WTC11 (cell line): Measurements from ENCODE around the gene SPRED2. TPM values are rescaled to one million over a fixed set of nuclear protein-coding genes. Genes with fewer than 3 reads are reported as not detected.

ENCODE experiments used
- ATAC-seq: fragments of 200-7000 bp; cut with Tn5 transposase; 2 replicates; pipeline ENCODE4 v1.10.0; 2021; ENCODE audit warnings: mild to moderate bottlenecking, moderate library complexity
- CTCF ChIA-PET: fragments of 300-600 bp; sonication (Branson Sonifier 250); formaldehyde crosslinking; loops from one replicate; lab custom pipeline; 2021; ENCODE audit warnings: antibody characterized with exemption; lab: Charles Lee
- POLR2A ChIA-PET: fragments of 350-600 bp; sonication (Branson Sonifier 250); formaldehyde crosslinking; loops from one replicate; lab custom pipeline; 2021; ENCODE audit warnings: antibody characterized with exemption; lab: Charles Lee
- DNase-seq: peaks from one replicate; pipeline ENCODE4 v3.0.0; 2021; ENCODE audit warnings: low spot score
- H3K27ac Mint-ChIP-seq: 2 replicates; pipeline ENCODE4 v1.8.0; 2021; ENCODE audit warnings: mixed read lengths
- H3K27me3 Mint-ChIP-seq: 2 replicates; pipeline ENCODE4 v1.8.0; 2021; ENCODE audit warnings: low read depth, mild to moderate bottlenecking, moderate library complexity, mixed read lengths
- H3K36me3 Mint-ChIP-seq: 2 replicates; pipeline ENCODE4 v1.8.0; 2021; ENCODE audit warnings: mixed read lengths
- H3K4me1 Mint-ChIP-seq: 2 replicates; pipeline ENCODE4 v1.8.0; 2022; ENCODE audit warnings: mixed read lengths
- H3K4me3 Mint-ChIP-seq: 2 replicates; pipeline ENCODE4 v1.8.0; 2021; ENCODE audit warnings: mild to moderate bottlenecking, moderate library complexity, mixed read lengths
- H3K9me3 Mint-ChIP-seq: 2 replicates; pipeline ENCODE4 v1.8.0; 2021; ENCODE audit warnings: mixed read lengths
- ATF1 ChIP-seq: sonication (generic); formaldehyde crosslinking; IDR thresholded peaks from 2 replicates; pipeline ENCODE4 v1.8.1; 2023; ENCODE audit warnings: mild to moderate bottlenecking, moderate library complexity, missing genetic modification reagents
- ELF4 ChIP-seq: sonication (generic); formaldehyde crosslinking; IDR thresholded peaks from 2 replicates; pipeline ENCODE4 v1.8.1; 2022; ENCODE audit warnings: low read depth, mild to moderate bottlenecking, moderate library complexity, missing genetic modification reagents
- FOXP1 ChIP-seq: sonication (generic); formaldehyde crosslinking; IDR thresholded peaks from 2 replicates; pipeline ENCODE4 v1.8.0; 2022; ENCODE audit warnings: missing genetic modification reagents, mild to moderate bottlenecking, moderate library complexity, borderline replicate concordance
- GABPB1 ChIP-seq: sonication (generic); formaldehyde crosslinking; IDR thresholded peaks from 2 replicates; pipeline ENCODE4 v1.8.1; 2023; ENCODE audit warnings: mild to moderate bottlenecking, missing genetic modification reagents
- MXD4 ChIP-seq: fragments of 250-450 bp; sonication (Bioruptor Pico); IDR thresholded peaks from 2 replicates; pipeline ENCODE4 v1.8.0; 2021; ENCODE audit warnings: mild to moderate bottlenecking, moderate library complexity, borderline replicate concordance
- NFATC4 ChIP-seq: fragments of 250-450 bp; sonication (Bioruptor Pico); IDR thresholded peaks from 2 replicates; pipeline ENCODE4 v1.9.0; 2021; ENCODE audit warnings: mild to moderate bottlenecking
- NR2C2 ChIP-seq: sonication (generic); formaldehyde crosslinking; IDR thresholded peaks from 2 replicates; pipeline ENCODE4 v1.8.0; 2022; ENCODE audit warnings: mild to moderate bottlenecking, missing genetic modification reagents
- NR3C1 ChIP-seq: sonication (generic); formaldehyde crosslinking; conservative IDR thresholded peaks from 2 replicates; pipeline ENCODE4 v1.8.1; 2023; ENCODE audit warnings: low read depth, mild to moderate bottlenecking, missing genetic modification reagents
- TP53 ChIP-seq: sonication (generic); formaldehyde crosslinking; IDR thresholded peaks from 2 replicates; pipeline ENCODE4 v1.8.1; 2023; ENCODE audit warnings: mild to moderate bottlenecking, missing genetic modification reagents
- ZNF263 ChIP-seq: sonication (generic); formaldehyde crosslinking; IDR thresholded peaks from 2 replicates; pipeline ENCODE4 v1.8.1; 2022; ENCODE audit warnings: low read depth, mild to moderate bottlenecking, moderate library complexity, missing genetic modification reagents
- ZNF317 ChIP-seq: sonication (generic); formaldehyde crosslinking; IDR thresholded peaks from 2 replicates; pipeline ENCODE4 v1.8.1; 2023; ENCODE audit warnings: low read depth, mild to moderate bottlenecking, moderate library complexity, missing genetic modification reagents, borderline replicate concordance
- ZNF423 ChIP-seq: fragments of 250-450 bp; sonication (Bioruptor Pico); IDR thresholded peaks from 2 replicates; pipeline ENCODE4 v2.1.2; 2022; ENCODE audit warnings: mild to moderate bottlenecking, moderate library complexity
- ZNF671 ChIP-seq: fragments of 250-450 bp; sonication (Bioruptor Pico); IDR thresholded peaks from 2 replicates; pipeline ENCODE4 v1.8.0; 2021; ENCODE audit warnings: mild to moderate bottlenecking
- total RNA-seq: library from RNA; stranded (reverse); gene quantifications from 3 replicates; pipeline ENCODE4 v1.2.3, GENCODE V29; 2021
- TF ChIP-seq, protein P1 (sequence below): fragments of 250-450 bp; sonication (Bioruptor Pico); IDR thresholded peaks from 2 replicates; pipeline ENCODE4 v1.8.0; 2021; ENCODE audit warnings: mild to moderate bottlenecking
- TF ChIP-seq, protein P2 (sequence below): sonication (generic); formaldehyde crosslinking; IDR thresholded peaks from 2 replicates; pipeline ENCODE4 v1.8.1; 2023; ENCODE audit warnings: mild to moderate bottlenecking, moderate library complexity, missing genetic modification reagents
- TF ChIP-seq, protein P3 (sequence below): sonication (generic); formaldehyde crosslinking; IDR thresholded peaks from 2 replicates; pipeline ENCODE4 v1.8.1; 2023; ENCODE audit warnings: mild to moderate bottlenecking, missing genetic modification reagents
- TF ChIP-seq, protein P4 (sequence below): fragments of 200-600 bp; IDR thresholded peaks from 2 replicates; pipeline ENCODE4 v1.8.0; 2022; ENCODE audit warnings: antibody characterized with exemption
- TF ChIP-seq, protein P5 (sequence below): sonication (generic); formaldehyde crosslinking; IDR thresholded peaks from 2 replicates; pipeline ENCODE4 v1.8.1; 2022; ENCODE audit warnings: mild to moderate bottlenecking, missing genetic modification reagents, moderate library complexity, borderline replicate concordance
- TF ChIP-seq, protein P6 (sequence below): sonication (generic); formaldehyde crosslinking; IDR thresholded peaks from 2 replicates; pipeline ENCODE4 v1.8.0; 2023; ENCODE audit warnings: mild to moderate bottlenecking, missing genetic modification reagents
- TF ChIP-seq, protein P7 (sequence below): sonication (generic); formaldehyde crosslinking; IDR thresholded peaks from 2 replicates; pipeline ENCODE4 v1.8.1; 2022; ENCODE audit warnings: missing genetic modification reagents, borderline replicate concordance

The SPRED2 gene
- total RNA-seq, 1 experiment from 2014 or later: 34.1 TPM

DNA sequence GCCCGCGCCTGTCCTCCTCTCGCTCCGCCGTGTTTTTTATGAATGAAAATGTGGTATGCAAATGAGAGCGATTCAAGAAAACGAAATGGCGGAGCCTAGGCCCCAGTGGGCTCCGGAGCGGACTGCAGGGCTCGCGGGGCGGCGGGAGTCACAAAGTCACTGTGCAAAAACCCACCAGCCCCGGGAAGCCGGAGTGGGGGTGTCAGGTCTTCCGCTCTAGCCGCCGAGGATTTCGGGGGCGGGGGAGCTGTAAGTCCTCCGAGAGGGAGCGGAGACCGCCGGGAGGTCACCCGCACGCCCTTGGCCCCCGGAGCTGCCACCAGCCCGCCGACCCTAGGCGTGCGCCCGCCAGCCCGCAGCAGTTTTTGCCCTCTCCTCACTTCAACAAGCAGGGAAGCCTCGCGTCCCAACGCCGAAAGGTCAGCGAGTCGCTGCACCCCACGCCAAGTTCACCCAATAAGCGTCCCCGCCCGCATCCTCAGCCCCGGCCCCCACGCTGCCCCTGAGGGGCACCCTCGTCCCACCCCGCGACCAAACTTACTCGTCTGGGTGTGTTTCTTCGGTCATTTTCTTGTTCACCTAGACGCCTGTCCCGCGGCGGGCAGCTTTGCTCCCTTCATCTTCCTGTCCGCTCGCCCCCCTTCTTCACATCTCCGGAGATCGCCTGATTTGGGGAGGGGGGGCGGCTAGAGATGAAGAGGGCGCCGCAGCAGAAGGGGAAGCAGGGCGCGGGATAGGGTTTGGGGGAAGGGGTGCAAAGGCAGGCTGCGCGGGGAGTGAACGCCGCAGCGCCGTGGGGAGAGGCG, 775 bp downstream of the SPRED2 start (continued):
- TF ChIP-seq ZNF423 (no peak), MXD4 (no peak)

DNA sequence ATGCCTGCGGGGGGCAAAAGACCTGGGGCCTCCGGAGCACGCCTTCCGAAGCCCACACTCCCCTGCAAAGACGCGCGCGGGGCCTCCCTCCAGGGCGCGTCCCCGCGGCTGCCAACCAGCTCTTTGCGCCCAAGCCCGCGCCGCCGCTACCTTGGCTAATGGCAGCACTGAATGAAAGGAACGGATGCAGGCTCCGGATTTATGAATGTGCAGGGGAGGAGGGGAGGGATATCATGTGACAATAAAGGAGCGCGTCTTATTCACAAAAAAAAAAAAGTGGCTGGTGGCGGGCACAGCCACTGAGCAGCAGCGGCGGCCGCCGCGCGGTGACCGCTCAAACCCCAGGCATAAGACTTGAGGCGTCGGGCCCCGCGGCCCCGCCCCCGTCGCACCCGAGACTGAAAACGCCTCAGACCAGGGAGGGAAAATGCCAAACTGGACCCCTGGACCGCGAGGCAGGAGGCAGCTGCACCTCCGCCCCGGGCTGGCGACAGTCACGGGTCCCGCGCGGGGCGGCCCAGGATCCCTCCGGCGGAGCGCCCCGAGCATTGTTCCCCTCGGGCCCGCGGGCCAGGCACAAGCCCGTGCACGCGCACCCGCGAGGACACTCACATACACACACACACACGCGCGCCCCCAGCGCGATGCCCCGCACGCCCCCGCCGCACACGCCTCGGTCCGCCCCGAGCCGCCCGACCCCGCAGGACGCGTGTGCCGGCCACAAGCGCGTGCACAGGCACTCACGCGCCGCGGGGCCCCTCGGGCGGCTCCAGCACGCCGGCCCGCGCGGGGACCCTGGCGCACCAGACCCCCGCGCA, 1.6 kb downstream of the SPRED2 start:
- Mint-ChIP-seq H3K9me3 (no peaks in the 10 kb centered on the region), H3K4me3 (peak overlapping the region; percentile 88), H3K4me1 (peaks cover 28% of the 10 kb centered on the region), H3K36me3 (no peaks in the 10 kb centered on the region), H3K27me3 (peaks cover 55% of the 10 kb centered on the region), H3K27ac (no peak overlapping the region)
- DNase-seq (peak; percentile 43), ATAC-seq (no peak)
- CTCF ChIA-PET: interaction anchor here (0.7 kb wide), 1 partner anchor 10 kb away, joined by 3 read pairs; no protein-coding TSS in a partner anchor
- POLR2A ChIA-PET: no interaction called here
- TF ChIP-seq MXD4 (no peak), ATF1 (no peak), ZNF423 (peak; percentile 48; the same call in 1 of the 2 replicates), ZNF671 (CRISPR knock-in tag) (no peak), NFATC4 (no peak), TP53 (CRISPR knock-in tag) (no peak), NR2C2 (CRISPR knock-in tag) (no peak), ZNF263 (CRISPR knock-in tag) (no peak), FOXP1 (CRISPR knock-in tag) (peak; percentile 76; the same call in 1 of the 2 replicates), NR3C1 (CRISPR knock-in tag) (no peak), GABPB1 (CRISPR knock-in tag) (peak; percentile 44; the same call in 1 of the 2 replicates), ZNF317 (CRISPR knock-in tag) (no peak), ELF4 (CRISPR knock-in tag) (no peak)
- TF ChIP-seq, protein P1, sequence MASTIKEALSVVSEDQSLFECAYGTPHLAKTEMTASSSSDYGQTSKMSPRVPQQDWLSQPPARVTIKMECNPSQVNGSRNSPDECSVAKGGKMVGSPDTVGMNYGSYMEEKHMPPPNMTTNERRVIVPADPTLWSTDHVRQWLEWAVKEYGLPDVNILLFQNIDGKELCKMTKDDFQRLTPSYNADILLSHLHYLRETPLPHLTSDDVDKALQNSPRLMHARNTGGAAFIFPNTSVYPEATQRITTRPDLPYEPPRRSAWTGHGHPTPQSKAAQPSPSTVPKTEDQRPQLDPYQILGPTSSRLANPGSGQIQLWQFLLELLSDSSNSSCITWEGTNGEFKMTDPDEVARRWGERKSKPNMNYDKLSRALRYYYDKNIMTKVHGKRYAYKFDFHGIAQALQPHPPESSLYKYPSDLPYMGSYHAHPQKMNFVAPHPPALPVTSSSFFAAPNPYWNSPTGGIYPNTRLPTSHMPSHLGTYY (CRISPR knock-in tag): no peak
- TF ChIP-seq, protein P2, sequence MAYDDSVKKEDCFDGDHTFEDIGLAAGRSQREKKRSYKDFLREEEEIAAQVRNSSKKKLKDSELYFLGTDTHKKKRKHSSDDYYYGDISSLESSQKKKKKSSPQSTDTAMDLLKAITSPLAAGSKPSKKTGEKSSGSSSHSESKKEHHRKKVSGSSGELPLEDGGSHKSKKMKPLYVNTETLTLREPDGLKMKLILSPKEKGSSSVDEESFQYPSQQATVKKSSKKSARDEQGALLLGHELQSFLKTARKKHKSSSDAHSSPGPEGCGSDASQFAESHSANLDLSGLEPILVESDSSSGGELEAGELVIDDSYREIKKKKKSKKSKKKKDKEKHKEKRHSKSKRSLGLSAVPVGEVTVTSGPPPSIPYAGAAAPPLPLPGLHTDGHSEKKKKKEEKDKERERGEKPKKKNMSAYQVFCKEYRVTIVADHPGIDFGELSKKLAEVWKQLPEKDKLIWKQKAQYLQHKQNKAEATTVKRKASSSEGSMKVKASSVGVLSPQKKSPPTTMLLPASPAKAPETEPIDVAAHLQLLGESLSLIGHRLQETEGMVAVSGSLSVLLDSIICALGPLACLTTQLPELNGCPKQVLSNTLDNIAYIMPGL (CRISPR knock-in tag): 0 out of 2 replicates have a peak, but pooled peaks have one; percentile 10
- TF ChIP-seq, protein P3, sequence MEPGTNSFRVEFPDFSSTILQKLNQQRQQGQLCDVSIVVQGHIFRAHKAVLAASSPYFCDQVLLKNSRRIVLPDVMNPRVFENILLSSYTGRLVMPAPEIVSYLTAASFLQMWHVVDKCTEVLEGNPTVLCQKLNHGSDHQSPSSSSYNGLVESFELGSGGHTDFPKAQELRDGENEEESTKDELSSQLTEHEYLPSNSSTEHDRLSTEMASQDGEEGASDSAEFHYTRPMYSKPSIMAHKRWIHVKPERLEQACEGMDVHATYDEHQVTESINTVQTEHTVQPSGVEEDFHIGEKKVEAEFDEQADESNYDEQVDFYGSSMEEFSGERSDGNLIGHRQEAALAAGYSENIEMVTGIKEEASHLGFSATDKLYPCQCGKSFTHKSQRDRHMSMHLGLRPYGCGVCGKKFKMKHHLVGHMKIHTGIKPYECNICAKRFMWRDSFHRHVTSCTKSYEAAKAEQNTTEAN (CRISPR knock-in tag): no peak
- TF ChIP-seq, protein P4, sequence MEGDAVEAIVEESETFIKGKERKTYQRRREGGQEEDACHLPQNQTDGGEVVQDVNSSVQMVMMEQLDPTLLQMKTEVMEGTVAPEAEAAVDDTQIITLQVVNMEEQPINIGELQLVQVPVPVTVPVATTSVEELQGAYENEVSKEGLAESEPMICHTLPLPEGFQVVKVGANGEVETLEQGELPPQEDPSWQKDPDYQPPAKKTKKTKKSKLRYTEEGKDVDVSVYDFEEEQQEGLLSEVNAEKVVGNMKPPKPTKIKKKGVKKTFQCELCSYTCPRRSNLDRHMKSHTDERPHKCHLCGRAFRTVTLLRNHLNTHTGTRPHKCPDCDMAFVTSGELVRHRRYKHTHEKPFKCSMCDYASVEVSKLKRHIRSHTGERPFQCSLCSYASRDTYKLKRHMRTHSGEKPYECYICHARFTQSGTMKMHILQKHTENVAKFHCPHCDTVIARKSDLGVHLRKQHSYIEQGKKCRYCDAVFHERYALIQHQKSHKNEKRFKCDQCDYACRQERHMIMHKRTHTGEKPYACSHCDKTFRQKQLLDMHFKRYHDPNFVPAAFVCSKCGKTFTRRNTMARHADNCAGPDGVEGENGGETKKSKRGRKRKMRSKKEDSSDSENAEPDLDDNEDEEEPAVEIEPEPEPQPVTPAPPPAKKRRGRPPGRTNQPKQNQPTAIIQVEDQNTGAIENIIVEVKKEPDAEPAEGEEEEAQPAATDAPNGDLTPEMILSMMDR: no peak
- TF ChIP-seq, protein P5, sequence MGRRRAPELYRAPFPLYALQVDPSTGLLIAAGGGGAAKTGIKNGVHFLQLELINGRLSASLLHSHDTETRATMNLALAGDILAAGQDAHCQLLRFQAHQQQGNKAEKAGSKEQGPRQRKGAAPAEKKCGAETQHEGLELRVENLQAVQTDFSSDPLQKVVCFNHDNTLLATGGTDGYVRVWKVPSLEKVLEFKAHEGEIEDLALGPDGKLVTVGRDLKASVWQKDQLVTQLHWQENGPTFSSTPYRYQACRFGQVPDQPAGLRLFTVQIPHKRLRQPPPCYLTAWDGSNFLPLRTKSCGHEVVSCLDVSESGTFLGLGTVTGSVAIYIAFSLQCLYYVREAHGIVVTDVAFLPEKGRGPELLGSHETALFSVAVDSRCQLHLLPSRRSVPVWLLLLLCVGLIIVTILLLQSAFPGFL: no peak
- TF ChIP-seq, protein P6, sequence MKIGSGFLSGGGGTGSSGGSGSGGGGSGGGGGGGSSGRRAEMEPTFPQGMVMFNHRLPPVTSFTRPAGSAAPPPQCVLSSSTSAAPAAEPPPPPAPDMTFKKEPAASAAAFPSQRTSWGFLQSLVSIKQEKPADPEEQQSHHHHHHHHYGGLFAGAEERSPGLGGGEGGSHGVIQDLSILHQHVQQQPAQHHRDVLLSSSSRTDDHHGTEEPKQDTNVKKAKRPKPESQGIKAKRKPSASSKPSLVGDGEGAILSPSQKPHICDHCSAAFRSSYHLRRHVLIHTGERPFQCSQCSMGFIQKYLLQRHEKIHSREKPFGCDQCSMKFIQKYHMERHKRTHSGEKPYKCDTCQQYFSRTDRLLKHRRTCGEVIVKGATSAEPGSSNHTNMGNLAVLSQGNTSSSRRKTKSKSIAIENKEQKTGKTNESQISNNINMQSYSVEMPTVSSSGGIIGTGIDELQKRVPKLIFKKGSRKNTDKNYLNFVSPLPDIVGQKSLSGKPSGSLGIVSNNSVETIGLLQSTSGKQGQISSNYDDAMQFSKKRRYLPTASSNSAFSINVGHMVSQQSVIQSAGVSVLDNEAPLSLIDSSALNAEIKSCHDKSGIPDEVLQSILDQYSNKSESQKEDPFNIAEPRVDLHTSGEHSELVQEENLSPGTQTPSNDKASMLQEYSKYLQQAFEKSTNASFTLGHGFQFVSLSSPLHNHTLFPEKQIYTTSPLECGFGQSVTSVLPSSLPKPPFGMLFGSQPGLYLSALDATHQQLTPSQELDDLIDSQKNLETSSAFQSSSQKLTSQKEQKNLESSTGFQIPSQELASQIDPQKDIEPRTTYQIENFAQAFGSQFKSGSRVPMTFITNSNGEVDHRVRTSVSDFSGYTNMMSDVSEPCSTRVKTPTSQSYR: no peak
- TF ChIP-seq, protein P7, sequence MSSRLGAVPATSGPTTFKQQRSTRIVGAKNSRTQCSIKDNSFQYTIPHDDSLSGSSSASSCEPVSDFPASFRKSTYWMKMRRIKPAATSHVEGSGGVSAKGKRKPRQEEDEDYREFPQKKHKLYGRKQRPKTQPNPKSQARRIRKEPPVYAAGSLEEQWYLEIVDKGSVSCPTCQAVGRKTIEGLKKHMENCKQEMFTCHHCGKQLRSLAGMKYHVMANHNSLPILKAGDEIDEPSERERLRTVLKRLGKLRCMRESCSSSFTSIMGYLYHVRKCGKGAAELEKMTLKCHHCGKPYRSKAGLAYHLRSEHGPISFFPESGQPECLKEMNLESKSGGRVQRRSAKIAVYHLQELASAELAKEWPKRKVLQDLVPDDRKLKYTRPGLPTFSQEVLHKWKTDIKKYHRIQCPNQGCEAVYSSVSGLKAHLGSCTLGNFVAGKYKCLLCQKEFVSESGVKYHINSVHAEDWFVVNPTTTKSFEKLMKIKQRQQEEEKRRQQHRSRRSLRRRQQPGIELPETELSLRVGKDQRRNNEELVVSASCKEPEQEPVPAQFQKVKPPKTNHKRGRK (CRISPR knock-in tag): no peak
